HG03342 (cell line): ENCODE measurements around the gene KIRREL3.

ENCODE experiments used
- ATAC-seq: cut with Tn5 transposase; IDR thresholded peaks from one replicate; pipeline ENCODE4 v1.9.1; 2021; ENCODE audit warnings: mild to moderate bottlenecking, moderate library complexity; ENCODE audit not compliant: unreplicated experiment

Gene KIRREL3

DNA sequence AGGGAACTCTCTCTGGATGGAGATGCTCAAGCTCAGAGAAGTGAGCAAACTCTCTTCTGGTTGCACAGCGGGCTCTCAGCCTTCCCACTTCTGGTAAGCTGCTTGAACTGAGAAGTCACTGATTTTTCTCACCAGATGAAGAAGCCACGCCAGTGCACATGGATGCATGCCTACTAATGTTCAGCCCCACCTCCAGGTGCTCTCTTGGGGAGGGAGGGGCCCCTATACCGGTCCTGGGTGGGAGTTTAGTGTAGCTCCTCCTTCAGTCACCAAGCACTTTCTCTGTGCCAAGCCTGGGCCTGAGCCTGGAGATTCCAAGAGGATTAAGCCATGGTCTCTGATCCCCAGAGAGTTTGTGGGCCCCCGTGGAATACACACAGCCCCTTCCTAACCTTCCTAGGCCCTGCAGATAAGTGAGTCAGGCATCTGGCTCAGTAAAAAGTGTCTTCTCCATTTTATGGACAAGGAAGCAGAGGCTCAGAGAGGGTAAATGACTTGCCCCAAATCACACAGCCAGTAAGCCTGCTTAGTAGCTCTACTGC is 502.9 kb downstream of the KIRREL3 start:
- ATAC-seq: no peak

GRCh38 chr11:126496576-126497337 is 503.8 kb downstream of the KIRREL3 start:
- no peak for ATAC-seq

DNA sequence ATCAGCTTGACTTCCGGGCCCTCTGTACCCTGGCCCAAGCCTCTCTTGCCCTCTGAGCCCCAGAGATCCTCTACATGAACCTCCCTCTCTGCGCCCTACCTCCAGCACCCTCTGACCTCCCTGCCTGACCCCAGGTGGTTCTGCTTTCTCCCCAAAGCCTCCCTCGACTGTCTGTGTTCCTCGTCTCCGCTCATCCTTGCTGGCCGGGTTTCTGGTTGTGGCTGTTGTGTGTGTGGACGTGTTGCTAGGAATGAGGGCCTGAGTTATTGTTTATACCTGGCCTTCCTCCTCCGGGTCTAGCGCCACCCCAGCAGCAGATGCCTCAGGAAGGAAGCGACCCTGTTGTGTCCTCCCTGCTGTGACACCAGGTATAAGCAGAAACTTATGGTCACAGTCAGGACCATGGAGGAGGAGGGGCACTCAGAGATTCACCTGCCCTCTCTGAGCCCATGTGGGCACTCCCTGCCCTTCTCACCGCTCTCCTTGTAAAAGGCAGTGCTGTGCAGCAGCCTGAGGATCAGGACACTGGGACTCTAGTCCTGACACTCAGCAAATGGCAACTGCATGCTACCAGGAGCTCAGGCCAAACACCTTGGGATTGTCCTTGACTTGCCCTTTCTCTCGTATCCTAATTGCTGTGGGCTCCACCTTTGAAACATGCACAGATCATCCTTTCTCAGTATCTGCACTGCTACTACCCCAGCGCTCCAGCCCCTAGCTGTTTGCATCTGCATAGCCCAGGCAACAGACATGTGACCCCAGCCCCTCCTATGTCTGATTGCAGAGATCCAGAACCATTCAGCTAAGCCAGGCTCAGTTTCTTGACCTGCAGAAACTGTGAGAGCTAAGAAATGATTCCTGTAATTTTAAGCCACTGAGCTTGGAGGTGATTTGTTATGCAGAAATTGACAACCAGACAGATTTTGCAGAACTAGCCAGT is 505.0 kb downstream of the KIRREL3 start:
- ATAC-seq: no peak

- ATAC-seq: no peak
These were observed 505.7 kb downstream of the KIRREL3 start for GRCh38 chr11:126494831-126495230.

DNA sequence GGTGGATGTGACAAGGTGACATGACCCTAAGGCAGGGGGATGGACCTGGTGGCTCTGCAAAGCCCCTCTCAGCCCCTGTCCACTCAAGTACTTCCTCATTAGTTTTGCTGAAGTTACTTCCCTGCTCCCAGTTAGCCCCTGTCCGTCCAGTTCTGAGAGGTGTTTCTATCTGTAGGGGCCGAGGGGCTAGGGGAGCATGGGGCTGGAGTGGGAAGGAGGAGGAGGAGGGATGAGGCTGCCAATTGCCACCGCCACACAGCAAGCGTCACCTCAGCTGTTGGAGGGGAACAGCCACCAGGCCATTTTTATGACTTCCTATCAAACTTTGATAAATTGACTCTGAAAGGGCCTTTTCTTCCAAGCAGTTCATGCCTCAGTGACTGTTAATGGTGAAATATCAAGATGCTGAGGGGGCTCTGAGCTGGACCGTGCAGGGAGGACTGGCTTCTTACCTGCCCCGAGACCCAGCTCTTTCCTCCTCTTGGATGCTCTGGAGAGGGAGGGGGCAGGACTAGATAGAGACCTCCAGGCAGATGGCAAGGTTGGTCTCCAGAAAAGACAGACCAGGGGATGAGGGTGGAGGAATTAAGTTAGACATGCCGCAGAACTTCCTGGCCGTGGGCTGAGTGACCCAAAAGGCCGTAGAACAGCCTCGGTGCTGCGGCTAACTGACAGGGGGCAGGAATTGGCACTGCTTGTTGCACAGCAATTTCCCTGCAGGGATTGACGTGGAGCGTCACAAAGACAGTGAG is 508.1 kb downstream of the KIRREL3 start:
- ATAC-seq: no peak

GRCh38 chr11:126491092-126491491 is 509.5 kb downstream of the KIRREL3 start:
- ATAC-seq: no peak

DNA sequence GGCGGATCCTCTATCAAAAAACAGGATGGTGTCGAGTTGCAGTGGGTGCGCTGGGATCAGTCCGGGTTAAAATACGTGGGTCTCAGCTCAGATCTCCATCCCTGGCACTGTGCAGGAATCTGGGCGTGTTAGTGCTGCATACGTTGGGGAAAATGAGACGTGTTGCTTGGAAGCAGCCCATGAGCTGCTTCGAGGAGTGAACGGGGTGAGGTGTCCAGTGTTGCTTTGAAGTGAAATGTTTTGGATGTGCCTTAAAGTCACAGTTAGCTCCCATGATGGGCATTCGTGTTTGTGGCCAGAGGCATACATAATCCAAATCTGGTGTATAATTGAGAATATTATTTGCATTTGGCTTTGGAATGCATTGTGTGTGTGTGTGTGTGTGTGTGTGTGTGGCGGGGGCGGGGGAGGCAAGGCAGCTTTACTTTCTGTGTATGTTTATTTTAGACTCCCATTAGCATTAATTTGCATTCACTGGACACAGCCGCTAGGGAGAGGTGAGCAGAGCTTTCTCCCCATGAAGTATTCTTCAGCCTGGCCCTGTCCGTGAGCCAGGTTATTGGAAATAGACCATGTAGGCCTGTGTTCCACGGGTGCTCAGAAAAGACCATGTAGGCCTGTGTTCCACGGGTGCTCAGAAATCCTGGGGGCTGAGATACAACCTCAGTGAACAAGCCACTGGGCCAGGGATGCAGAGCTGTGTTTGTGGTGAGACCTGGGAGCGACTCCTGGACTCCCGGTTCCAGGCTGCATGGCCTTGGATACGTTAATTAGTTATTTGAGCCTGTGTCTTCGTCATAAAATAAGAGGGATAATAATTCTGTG is 510.5 kb downstream of the KIRREL3 start:
- ATAC-seq: no peak

DNA sequence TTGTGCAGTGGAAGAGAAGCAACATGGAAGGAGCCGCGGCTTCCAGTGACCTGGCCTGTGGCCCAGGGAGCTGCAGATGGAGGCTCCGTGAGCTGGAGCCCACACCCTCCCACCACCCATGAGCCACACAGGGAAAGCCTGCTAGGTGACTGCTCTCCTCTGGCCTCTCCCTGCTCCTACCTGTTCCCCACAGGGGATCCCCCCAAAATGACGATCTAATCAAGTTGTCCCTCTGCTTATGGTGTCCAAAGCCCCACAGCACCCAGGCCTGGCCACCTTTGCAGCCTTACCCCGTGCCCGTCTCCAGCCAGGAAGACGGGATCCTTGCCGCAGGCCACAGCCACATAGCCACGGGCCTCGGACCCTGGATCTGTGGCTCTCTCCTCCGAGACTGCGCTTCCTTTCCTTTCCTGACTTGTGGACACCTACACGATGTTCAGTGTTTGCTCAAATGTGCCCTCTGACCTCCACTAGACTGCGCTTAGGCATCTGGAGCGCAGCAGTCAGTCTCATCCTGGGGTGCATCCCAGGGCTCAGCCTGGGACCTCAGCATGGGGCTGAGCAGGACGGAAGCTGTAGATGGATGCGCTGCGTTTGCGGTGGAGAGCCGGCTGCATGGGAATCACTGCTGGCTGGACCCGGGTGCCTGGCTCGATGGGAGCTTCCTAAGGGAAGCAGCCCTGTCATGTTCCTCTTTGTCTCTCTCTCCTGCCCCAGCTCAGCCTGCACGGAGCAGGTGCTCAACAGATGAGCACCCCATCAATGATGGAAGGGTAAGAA is 511.8 kb downstream of the KIRREL3 start:
- no peak for ATAC-seq

- no peak for ATAC-seq
These were observed 512.9 kb downstream of the KIRREL3 start for GRCh38 chr11:126487711-126488110.

- no peak for ATAC-seq
These were observed 514.5 kb downstream of the KIRREL3 start for GRCh38 chr11:126485986-126486635.

GRCh38 chr11:126485021-126485792 is 515.4 kb downstream of the KIRREL3 start:
- ATAC-seq: peak; percentile 65

DNA sequence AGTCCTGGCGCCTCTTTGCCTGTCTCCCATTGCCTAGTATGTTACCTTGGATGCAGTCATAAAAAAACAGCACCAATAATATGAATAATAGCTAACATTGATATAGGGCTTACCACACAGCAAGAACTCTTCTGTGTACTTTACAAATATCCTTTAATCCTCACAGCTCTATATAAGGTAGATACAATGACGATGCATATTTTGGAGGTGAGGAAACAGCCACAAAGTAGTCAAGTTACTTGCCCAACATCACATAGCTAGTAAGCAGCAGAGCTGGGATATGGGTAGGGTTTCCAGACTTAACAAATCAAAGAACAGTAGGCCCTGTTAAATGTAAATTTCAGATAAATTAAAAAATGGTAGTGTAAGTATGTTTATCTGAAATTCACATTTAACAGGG is 516.3 kb downstream of the KIRREL3 start:
- ATAC-seq: no peak

DNA sequence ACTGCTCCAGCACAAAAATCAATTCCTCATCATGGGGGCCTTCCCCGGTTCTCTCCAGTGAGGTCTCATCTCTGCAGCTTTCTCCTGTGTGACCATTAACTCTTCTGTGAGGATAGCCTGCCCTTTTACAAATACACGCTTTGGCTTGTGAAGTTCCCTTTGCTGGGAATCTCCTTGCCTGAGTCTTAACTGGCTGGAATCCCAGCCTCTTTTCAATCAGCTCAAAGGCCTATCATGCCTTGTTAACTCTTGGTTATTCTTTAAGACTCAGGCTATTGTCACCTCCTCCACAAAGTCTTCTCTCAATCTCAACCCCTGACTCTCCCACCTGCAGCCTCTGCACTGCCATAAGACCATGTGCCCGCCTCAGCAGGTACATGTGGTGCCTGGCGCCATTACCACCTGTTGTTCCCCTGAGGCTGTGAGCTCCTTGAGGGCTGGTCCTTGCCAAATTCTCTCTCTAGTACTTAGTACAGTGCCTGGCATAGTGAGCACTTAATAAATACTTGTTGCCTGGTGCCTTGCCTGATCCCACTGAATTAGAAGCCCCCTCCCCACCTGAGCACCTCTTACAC is 516.9 kb downstream of the KIRREL3 start:
- ATAC-seq: no peak

DNA sequence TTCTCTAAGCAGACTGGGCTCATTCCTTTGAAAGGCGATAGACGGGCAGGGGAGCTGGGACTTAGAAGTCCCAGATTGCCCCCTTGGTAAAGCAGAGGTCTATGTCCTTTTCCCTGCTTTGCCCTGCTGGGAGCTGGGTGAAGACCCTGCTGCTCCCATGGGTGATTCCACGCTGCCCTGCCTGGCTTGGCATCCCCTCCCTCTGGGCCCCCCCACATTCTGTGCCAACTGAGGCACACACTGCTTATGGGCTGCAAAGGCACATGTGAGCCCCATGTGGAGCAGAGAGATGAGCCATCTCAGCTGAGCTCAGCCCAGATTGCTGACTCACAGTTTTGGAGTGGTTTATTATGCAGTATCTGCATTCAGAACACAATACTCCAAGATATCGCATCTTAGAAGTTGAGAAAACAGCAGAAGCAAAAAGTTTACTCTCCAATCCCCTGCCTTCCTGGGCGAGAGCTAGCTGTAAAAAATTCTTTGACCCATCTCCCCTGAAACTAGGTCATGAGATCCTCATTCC is 517.9 kb downstream of the KIRREL3 start:
- ATAC-seq: no peak

DNA sequence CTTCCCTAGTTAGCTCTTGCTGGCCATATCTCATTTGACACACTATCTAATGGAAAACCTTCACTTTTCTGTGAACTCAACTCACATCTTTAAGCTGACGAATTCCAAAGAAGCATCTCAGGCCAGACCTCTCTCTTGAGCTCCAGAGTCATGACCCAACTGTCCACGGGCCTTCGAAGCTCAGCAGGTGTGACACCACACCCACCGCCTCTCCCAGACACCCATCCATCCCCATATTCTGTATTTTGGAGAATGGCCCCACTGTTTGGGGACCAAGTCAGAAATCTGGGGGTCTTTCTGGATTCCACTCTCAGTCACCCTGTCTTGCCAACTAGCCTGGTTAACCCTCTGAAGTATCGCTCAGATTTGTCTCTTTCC is 519.3 kb downstream of the KIRREL3 start:
- ATAC-seq: no peak

GRCh38 chr11:126480410-126481302 is 519.9 kb downstream of the KIRREL3 start:
- peak; percentile 72 for ATAC-seq

DNA sequence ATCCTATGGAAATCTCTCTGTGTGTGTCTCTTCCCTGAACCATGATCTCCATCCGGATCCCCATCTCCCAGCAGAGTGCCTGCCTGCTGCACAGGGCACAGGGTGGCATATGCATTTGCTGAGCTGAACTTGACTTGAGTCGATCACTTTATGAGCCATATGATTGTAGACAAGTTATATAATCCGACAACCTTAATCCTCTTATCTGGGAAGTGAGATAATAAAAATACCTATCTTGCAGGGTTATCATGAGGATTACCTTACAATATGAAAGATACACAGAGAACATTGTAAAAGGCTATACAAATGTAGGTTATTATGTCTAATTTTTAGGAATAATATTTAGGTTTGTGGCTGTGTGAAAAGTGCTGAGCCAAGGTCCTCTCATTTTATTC is 520.6 kb downstream of the KIRREL3 start:
- ATAC-seq: no peak
